Activated T-cell treated with anti-CD3 and anti-CD28 coated beads, Interleukin-2, amount 50 U/mL, for 72 hours (primary cell): ENCODE data around the gene TRIM41. TPM values are rescaled to one million over a fixed set of nuclear protein-coding genes. Genes with fewer than 3 reads are reported as not detected.
"Not testable (repeated sequence)": the region's sequence is repeated elsewhere in the genome, so short reads cannot be mapped to it uniquely, and the experiment has no call there.

Source experiments
- ATAC-seq, 2 donors: fragments of 150-1000 bp; cut with Tn5 transposase; replicated peaks in 1 of 2; 2 replicates each; pipeline ENCODE4 v1.10.0; 2021; ENCODE audit warnings: moderate library complexity in 2 of 2, mild to moderate bottlenecking in 1 of 2
- DNase-seq, 2 donors: peaks; one replicate each; pipeline ENCODE4 v3.0.0; 2021 to 2022; ENCODE audit warnings: mixed read lengths in 1 of 2
- H3K27ac Mint-ChIP-seq: one replicate; pipeline ENCODE4 v1.8.0; 2022; ENCODE audit warnings: mild to moderate bottlenecking, moderate library complexity, mixed read lengths
- H3K27me3 Mint-ChIP-seq: one replicate; pipeline ENCODE4 v1.8.0; 2022; ENCODE audit warnings: low read depth, mixed read lengths
- H3K36me3 Mint-ChIP-seq, 2 donors: one replicate each; pipeline ENCODE4 v1.8.0; 2022; ENCODE audit warnings: mixed read lengths in 2 of 2, mild to moderate bottlenecking in 1 of 2; ENCODE audit not compliant: insufficient read depth in 2 of 2
- H3K4me1 Mint-ChIP-seq: one replicate; pipeline ENCODE4 v1.8.0; 2022; ENCODE audit warnings: low read depth, mixed read lengths
- H3K4me3 Mint-ChIP-seq, 2 donors: one replicate each; pipeline ENCODE4 v1.8.0; 2022; ENCODE audit warnings: mild to moderate bottlenecking in 2 of 2, mixed read lengths in 2 of 2, moderate library complexity in 2 of 2
- H3K9me3 Mint-ChIP-seq, 2 donors: one replicate each; pipeline ENCODE4 v1.8.0; 2022; ENCODE audit warnings: mixed read lengths in 2 of 2
- total RNA-seq, 2 donors: library from RNA; stranded (reverse); gene quantifications; one replicate each; pipeline ENCODE4 v1.2.3, GENCODE V29; 2022

The TRIM41 gene
- total RNA-seq, 2 donors from 2014 or later, result 42.1 to 52.1 TPM

- not testable (repeated sequence) for H3K9me3 Mint-ChIP-seq, H3K27me3 Mint-ChIP-seq, H3K27ac Mint-ChIP-seq, DNase-seq, ATAC-seq, H3K4me1 Mint-ChIP-seq, H3K36me3 Mint-ChIP-seq, H3K4me3 Mint-ChIP-seq
Observed at GRCh38 chr5:181283841-181284755, 61.0 kb downstream of the TRIM41 start.

Other genes with a start within 250 kb of the TRIM41 start
- under 1 TPM; 0.10 to 0.16 TPM for gene BTNL3, start 234.4 kb upstream of the TRIM41 start, total RNA-seq
- gene BTNL9, start 183.0 kb upstream of the TRIM41 start, total RNA-seq, result under 1 TPM in 1 of 2 donors, not detected in 1; 0.55 TPM
- gene OR2V1, start 92.1 kb upstream of the TRIM41 start, total RNA-seq, result not detected
- gene OR2V2, start 75.7 kb upstream of the TRIM41 start, total RNA-seq, result not detected
- gene TRIM7, start 18.1 kb upstream of the TRIM41 start, total RNA-seq, result 1 to 10 TPM; 2.4 to 2.9 TPM
- gene RACK1, start 20.6 kb downstream of the TRIM41 start, total RNA-seq, result 1,000 to 10,000 TPM; 3,606 to 3,662 TPM
- gene TRIM52, start 37.9 kb downstream of the TRIM41 start, total RNA-seq, result 10 to 100 TPM; 19.2 to 22.7 TPM
- not detected for gene OR4F3, start 144.0 kb downstream of the TRIM41 start, total RNA-seq